Measurements from ENCODE around the gene CD300LB.

Gene CD300LB

DNA sequence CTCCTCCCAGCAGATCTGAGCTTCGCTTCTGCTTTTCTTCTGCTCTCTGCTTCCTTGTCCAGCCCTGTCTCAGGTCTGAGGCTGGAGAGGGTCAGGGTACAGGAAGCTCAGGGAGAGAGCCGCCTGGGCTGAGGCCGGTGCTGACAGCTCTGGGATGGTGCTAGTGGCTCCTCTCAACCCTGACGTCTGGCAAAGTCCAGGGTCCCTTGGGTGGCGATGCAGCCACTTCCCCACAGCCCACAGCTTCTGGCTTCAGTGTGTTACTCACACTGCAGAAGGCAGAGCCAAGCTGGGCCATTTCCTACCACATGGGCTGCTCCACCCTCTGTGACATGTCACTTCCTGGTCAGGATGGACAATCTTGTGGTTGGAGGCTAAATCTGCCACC lies 14.6 kb upstream of the CD300LB start, which contains the start of gene CD300C:
CD300C (minus strand) TSS at position 273 of the 388 bp plus-strand sequence. CDS start 333 bp downstream, outside the sequence.
- H3K27me3 ChIP-seq (ENCODE audit: insufficient read depth, low read length, poor library complexity) = no peaks in the 10 kb centered on the region
- no peak within 1 kb of the TSS for H2AFZ ChIP-seq (ENCODE audit: low read depth, low read length)
- H3K27ac ChIP-seq (ENCODE audit: low read length) = no peak within 1 kb of the TSS
- DNase-seq (no peak), ATAC-seq (ENCODE audit: insufficient read depth, low read depth) (no peak)
- no peak within 1 kb of the TSS for H3K4me2 ChIP-seq (ENCODE audit: insufficient read depth, low read length)
- no peak within 1 kb of the TSS for H3K4me3 ChIP-seq (ENCODE audit: low read depth in 1 of 2, low read length in 2 of 2)
- peaks cover 4% of the 10 kb centered on the region; the same call in 1 of the 2 replicates for H4K20me1 ChIP-seq (ENCODE audit: insufficient read depth, low read length)
- H3K9ac ChIP-seq (ENCODE audit: low read depth, low read length) = no peak within 1 kb of the TSS
- no peaks in the 10 kb centered on the region for H3K79me2 ChIP-seq (ENCODE audit: insufficient read depth, low read length)
- 0 out of 2 replicates have a peak, but pooled peaks cover 3% of the 10 kb centered on the region for H3K4me1 ChIP-seq (ENCODE audit: insufficient read depth, low read length)
- TF ChIP-seq EZH2 (IDR thresholded peaks at IDR 0.05; ENCODE audit: borderline replicate concordance, low read depth, low read length, severe bottlenecking) = no peak
- no peak for TF ChIP-seq CTCF (IDR thresholded peaks at IDR 0.05; ENCODE audit: borderline replicate concordance, extremely low read depth, low read length, poor library complexity, severe bottlenecking)
- no peaks in the 10 kb centered on the region for H3K36me3 ChIP-seq (ENCODE audit: insufficient read depth, low read length)
- no peaks in the 10 kb centered on the region for H3K9me3 ChIP-seq (ENCODE audit: insufficient read depth, low read length, severe bottlenecking)

DNA sequence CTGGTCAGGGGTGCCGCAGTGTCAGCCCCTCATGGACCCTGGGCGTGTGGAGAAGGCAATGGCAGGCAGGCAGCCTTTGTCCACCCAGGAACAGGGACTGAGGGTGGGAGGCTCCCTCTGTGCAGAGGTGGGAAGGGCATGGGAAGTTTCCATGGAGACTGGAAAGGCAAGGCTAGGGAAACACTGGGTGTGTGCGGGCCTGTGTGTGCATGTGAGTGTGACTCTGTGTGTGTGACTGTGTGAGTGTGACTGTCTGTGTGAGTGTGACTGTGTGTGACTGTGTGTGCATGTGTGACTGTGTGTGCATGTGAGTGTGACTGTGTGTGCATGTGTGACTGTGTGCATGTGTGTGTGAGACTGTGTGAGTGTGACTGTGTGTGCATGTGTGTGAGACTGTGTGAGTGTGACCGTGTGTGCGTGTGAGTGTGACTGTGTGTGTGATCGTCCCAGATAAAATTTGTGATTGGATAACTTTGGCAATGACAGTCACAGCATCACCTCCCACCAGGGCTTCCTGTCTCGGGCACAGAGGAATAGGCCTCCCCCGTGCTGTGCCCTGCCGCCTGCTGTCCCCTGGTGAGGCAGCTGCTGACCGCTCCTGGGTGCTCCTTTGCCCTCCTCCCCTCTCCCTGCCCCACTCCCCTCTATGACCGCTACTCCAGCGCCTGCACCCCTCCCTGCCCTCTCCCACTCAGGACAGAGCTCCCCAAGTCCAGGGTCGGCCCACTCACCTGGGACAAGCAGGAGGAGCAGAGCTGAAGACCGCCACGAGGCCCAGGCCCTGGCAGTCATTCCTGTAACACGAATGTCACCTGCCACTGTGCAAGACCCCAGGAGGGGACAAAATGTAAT lies 13.9 kb upstream of the CD300LB start:
- Histone ChIP-seq H3K4me2 (ENCODE audit: insufficient read depth, low read length) (no peak overlapping the region), H3K27ac (ENCODE audit: low read length) (no peak overlapping the region), H3K27me3 (ENCODE audit: insufficient read depth, low read length, poor library complexity) (no peaks in the 10 kb centered on the region), H3K4me1 (ENCODE audit: insufficient read depth, low read length) (0 out of 2 replicates have a peak, but pooled peaks cover 3% of the 10 kb centered on the region), H3K9ac (ENCODE audit: low read depth, low read length) (no peak overlapping the region), H2AFZ (ENCODE audit: low read depth, low read length) (no peak overlapping the region), H3K9me3 (ENCODE audit: insufficient read depth, low read length, severe bottlenecking) (no peaks in the 10 kb centered on the region), H3K4me3 (ENCODE audit: low read depth in 1 of 2, low read length in 2 of 2) (no peak overlapping the region), H3K79me2 (ENCODE audit: insufficient read depth, low read length) (no peaks in the 10 kb centered on the region), H3K36me3 (ENCODE audit: insufficient read depth, low read length) (no peaks in the 10 kb centered on the region), H4K20me1 (ENCODE audit: insufficient read depth, low read length) (0 out of 2 replicates have a peak, but pooled peaks cover 4% of the 10 kb centered on the region)
- no peak for DNase-seq
- TF ChIP-seq EZH2 (IDR thresholded peaks at IDR 0.05; ENCODE audit: borderline replicate concordance, low read depth, low read length, severe bottlenecking) (no peak), CTCF (IDR thresholded peaks at IDR 0.05; ENCODE audit: borderline replicate concordance, extremely low read depth, low read length, poor library complexity, severe bottlenecking) (no peak)
- no peak for ATAC-seq (ENCODE audit: insufficient read depth, low read depth)

DNA sequence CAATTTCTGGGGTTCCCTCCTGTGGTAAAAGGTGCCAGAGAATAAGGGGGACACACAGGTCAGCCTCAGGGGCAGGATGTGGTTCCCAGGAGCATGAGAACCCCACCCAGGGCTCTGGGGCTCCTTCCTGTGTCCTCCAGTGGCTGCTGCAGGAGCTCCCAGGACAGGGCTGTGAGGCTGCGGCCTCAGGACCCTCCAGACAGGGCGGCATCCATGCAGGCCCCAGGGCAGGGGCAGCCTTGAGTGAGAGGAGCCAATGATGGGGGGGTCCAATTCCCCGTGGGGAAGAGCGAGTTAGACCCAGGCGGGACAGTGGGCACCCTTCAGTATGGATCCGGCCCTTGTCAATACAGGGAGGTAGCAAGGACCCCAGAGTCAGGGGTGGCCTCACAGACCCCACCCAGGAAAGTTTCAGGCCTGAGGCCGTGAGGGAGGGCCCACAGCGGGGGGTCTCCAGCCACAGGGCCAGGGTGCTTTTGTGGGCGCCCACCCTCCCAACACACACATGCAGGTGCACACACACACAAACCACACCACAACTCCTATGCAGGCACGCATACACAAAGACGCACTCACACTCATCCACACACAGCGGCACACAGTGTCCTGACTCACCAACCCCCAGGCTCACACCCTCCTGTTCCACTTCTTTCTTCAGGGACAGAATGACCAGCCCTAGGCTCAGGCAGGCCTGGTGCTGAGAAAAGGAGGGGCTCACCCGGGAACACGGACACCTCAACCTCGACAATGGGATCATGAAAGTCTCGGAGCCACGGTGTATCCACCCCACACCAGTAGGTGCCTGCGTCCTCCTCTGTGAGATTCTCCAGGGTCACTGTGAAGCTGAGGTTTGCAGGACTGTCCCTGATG lies 12.9 kb upstream of the CD300LB start:
- H4K20me1 ChIP-seq (ENCODE audit: insufficient read depth, low read length) = 0 out of 2 replicates have a peak, but pooled peaks cover 4% of the 10 kb centered on the region
- no peak for TF ChIP-seq CTCF (IDR thresholded peaks at IDR 0.05; ENCODE audit: borderline replicate concordance, extremely low read depth, low read length, poor library complexity, severe bottlenecking)
- DNase-seq = no peak
- no peaks in the 10 kb centered on the region for H3K79me2 ChIP-seq (ENCODE audit: insufficient read depth, low read length)
- no peaks in the 10 kb centered on the region for H3K9me3 ChIP-seq (ENCODE audit: insufficient read depth, low read length, severe bottlenecking)
- H3K36me3 ChIP-seq (ENCODE audit: insufficient read depth, low read length) = no peaks in the 10 kb centered on the region
- no peak overlapping the region for H3K4me2 ChIP-seq (ENCODE audit: insufficient read depth, low read length)
- ATAC-seq (ENCODE audit: insufficient read depth, low read depth) = no peak
- H3K9ac ChIP-seq (ENCODE audit: low read depth, low read length) = no peak overlapping the region
- no peak overlapping the region for H3K4me3 ChIP-seq (ENCODE audit: low read depth in 1 of 2, low read length in 2 of 2)
- H3K27me3 ChIP-seq (ENCODE audit: insufficient read depth, low read length, poor library complexity) = peaks cover 2% of the 10 kb centered on the region
- 0 out of 2 replicates have a peak, but pooled peaks cover 3% of the 10 kb centered on the region for H3K4me1 ChIP-seq (ENCODE audit: insufficient read depth, low read length)
- no peak overlapping the region for H3K27ac ChIP-seq (ENCODE audit: low read length)
- no peak overlapping the region for H2AFZ ChIP-seq (ENCODE audit: low read depth, low read length)

Measured in DND-41 (cell line).